Effector memory CD4-positive, alpha-beta T cell (primary cell): ENCODE results near the gene AWAT1.
"Not testable (repeated sequence)": the region's sequence is repeated elsewhere in the genome, so short reads cannot be mapped to it uniquely, and the experiment has no call there.

Source experiments
- DNase-seq, 3 donors: peaks; one replicate each; pipeline ENCODE4 v3.0.0-alpha.2; 2020
- H3K27ac ChIP-seq: 2 replicates; pipeline ENCODE4 v1.7.0; 2013; ENCODE audit warnings: mild to moderate bottlenecking, low read length, moderate library complexity; ENCODE audit not compliant: insufficient read depth, poor library complexity, severe bottlenecking
- H3K27me3 ChIP-seq: replicated peaks from 2 replicates; pipeline ENCODE4 v1.7.0; 2013; ENCODE audit warnings: mild to moderate bottlenecking, low read length; ENCODE audit not compliant: insufficient read depth, control insufficient read depth, poor library complexity, severe bottlenecking
- H3K36me3 ChIP-seq: 2 replicates; pipeline ENCODE4 v1.7.0; 2013; ENCODE audit warnings: mild to moderate bottlenecking, low read length, moderate library complexity; ENCODE audit not compliant: control insufficient read depth, insufficient read depth
- H3K4me1 ChIP-seq: 2 replicates; pipeline ENCODE4 v1.7.0; 2013; ENCODE audit warnings: low read length, mild to moderate bottlenecking; ENCODE audit not compliant: control insufficient read depth, insufficient read depth, poor library complexity, severe bottlenecking
- H3K4me3 ChIP-seq: 2 replicates; pipeline ENCODE4 v1.7.0; 2013; ENCODE audit warnings: low read length, low read depth, mild to moderate bottlenecking; ENCODE audit not compliant: insufficient read depth, poor library complexity, severe bottlenecking
- H3K9me3 ChIP-seq: 2 replicates; pipeline ENCODE4 v1.7.0; 2013; ENCODE audit warnings: mild to moderate bottlenecking, low read length, moderate library complexity; ENCODE audit not compliant: control insufficient read depth

Gene AWAT1

GRCh38 chrX:70257423-70258288, 23.2 kb downstream of the AWAT1 start:
- DNase-seq: no peak
- no peaks in the 10 kb centered on the region for H3K9me3 ChIP-seq
- H3K27me3 ChIP-seq: no peaks in the 10 kb centered on the region
- no peak overlapping the region for H3K27ac ChIP-seq
- H3K36me3 ChIP-seq: no peaks in the 10 kb centered on the region
- no peak overlapping the region for H3K4me3 ChIP-seq
- H3K4me1 ChIP-seq: no peaks in the 10 kb centered on the region

GRCh38 chrX:70260104-70260503, 25.6 kb downstream of the AWAT1 start, which contains the start of gene P2RY4:
TSS of gene P2RY4 (minus strand) at chrX:70260204. CDS start at chrX:70259624, 580 bp downstream.
- Histone ChIP-seq H3K36me3 (no peaks in the 10 kb centered on the region), H3K27me3 (no peaks in the 10 kb centered on the region), H3K9me3 (no peaks in the 10 kb centered on the region), H3K4me1 (no peaks in the 10 kb centered on the region), H3K4me3 (no peak within 1 kb of the TSS), H3K27ac (no peak within 1 kb of the TSS)
- DNase-seq: no peak

GRCh38 chrX:70262952-70263567, 28.6 kb downstream of the AWAT1 start:
- DNase-seq: peak in 1 of 3 donors; percentile 0
- H3K36me3 ChIP-seq: no peaks in the 10 kb centered on the region
- H3K27me3 ChIP-seq: no peaks in the 10 kb centered on the region
- H3K27ac ChIP-seq: no peak overlapping the region
- no peaks in the 10 kb centered on the region for H3K4me1 ChIP-seq
- H3K9me3 ChIP-seq: no peaks in the 10 kb centered on the region
- no peak overlapping the region for H3K4me3 ChIP-seq

- Histone ChIP-seq H3K36me3 (no peaks in the 10 kb centered on the region), H3K9me3 (no peaks in the 10 kb centered on the region), H3K27ac (no peak overlapping the region), H3K27me3 (no peaks in the 10 kb centered on the region), H3K4me1 (no peaks in the 10 kb centered on the region), H3K4me3 (no peak overlapping the region)
- no peak for DNase-seq
Measured at GRCh38 chrX:70264784-70265183, 30.3 kb downstream of the AWAT1 start.

- Histone ChIP-seq H3K4me1 (no peaks in the 10 kb centered on the region), H3K9me3 (no peaks in the 10 kb centered on the region), H3K4me3 (no peak within 1 kb of the TSS), H3K27me3 (no peaks in the 10 kb centered on the region), H3K36me3 (no peaks in the 10 kb centered on the region), H3K27ac (no peak within 1 kb of the TSS)
- no peak for DNase-seq
Measured at GRCh38 chrX:70268034-70268433, 33.6 kb downstream of the AWAT1 start, which contains the start of gene ARR3. TSS of gene ARR3 (plus strand) at chrX:70268334. CDS start at chrX:70269386, 1,052 bp downstream.

GRCh38 chrX:70274029-70274428, 39.6 kb downstream of the AWAT1 start:
- not testable (repeated sequence) for DNase-seq, H3K9me3 ChIP-seq, H3K27me3 ChIP-seq, H3K36me3 ChIP-seq, H3K4me3 ChIP-seq, H3K4me1 ChIP-seq, H3K27ac ChIP-seq

GRCh38 chrX:70279081-70279480, 44.6 kb downstream of the AWAT1 start:
- Histone ChIP-seq H3K27me3 (no peaks in the 10 kb centered on the region), H3K9me3 (no peaks in the 10 kb centered on the region), H3K4me1 (no peaks in the 10 kb centered on the region), H3K27ac (no peak overlapping the region), H3K4me3 (no peak overlapping the region), H3K36me3 (no peaks in the 10 kb centered on the region)
- DNase-seq: no peak

GRCh38 chrX:70280573-70280972, 46.1 kb downstream of the AWAT1 start:
- no peak for DNase-seq
- no peak overlapping the region for H3K4me3 ChIP-seq
- no peaks in the 10 kb centered on the region for H3K27me3 ChIP-seq
- no peaks in the 10 kb centered on the region for H3K36me3 ChIP-seq
- H3K27ac ChIP-seq: no peak overlapping the region
- no peaks in the 10 kb centered on the region for H3K4me1 ChIP-seq
- no peaks in the 10 kb centered on the region for H3K9me3 ChIP-seq

GRCh38 chrX:70281951-70282350, 47.5 kb downstream of the AWAT1 start, which contains the start of gene RAB41:
TSS of gene RAB41 (plus strand) at chrX:70282172. CDS start at chrX:70282218, 46 bp downstream.
- no peak within 1 kb of the TSS for H3K4me3 ChIP-seq
- H3K27me3 ChIP-seq: no peaks in the 10 kb centered on the region
- H3K27ac ChIP-seq: no peak within 1 kb of the TSS
- H3K9me3 ChIP-seq: no peaks in the 10 kb centered on the region
- H3K4me1 ChIP-seq: no peaks in the 10 kb centered on the region
- no peak for DNase-seq
- H3K36me3 ChIP-seq: no peaks in the 10 kb centered on the region

- H3K4me3 ChIP-seq: peak overlapping the region; percentile 62
- no peaks in the 10 kb centered on the region for H3K9me3 ChIP-seq
- no peaks in the 10 kb centered on the region for H3K4me1 ChIP-seq
- no peak for DNase-seq
- no peaks in the 10 kb centered on the region for H3K36me3 ChIP-seq
- H3K27ac ChIP-seq: peak overlapping the region; percentile 51
- H3K27me3 ChIP-seq: no peaks in the 10 kb centered on the region
Measured at GRCh38 chrX:70289168-70289792, 54.8 kb downstream of the AWAT1 start.
